Measurements from ENCODE around the gene TRIP4. TPM values are rescaled to one million over a fixed set of nuclear protein-coding genes. Genes with fewer than 3 reads are reported as not detected.

The TRIP4 gene
- total and polyA plus RNA-seq, 9 of the 15 experiments (the other 6 are each of a cell fraction or from before 2014, with no cell fraction given), result 7.6 to 23.3 (median 16.7) TPM

DNA sequence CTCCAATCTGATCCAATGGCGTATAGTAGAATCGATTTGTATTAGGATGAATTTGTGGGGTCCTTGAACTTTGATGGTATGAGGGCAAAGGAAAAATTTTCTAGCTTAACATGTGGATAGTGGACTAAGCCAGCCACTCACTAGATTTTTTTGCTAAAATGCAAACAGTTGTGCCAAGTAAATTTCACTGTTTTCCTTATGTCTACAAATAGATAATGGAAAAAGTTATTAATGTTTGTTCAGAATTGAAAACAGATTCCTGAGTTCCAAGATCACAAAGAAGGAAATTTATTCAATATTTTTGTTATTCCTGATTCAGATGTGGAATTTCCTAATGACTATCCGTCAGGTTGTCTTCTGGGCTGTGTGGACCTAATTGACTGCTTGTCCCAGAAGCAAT, 37.6 kb downstream of the TRIP4 start (continued):
- TF ChIP-seq, protein P1, sequence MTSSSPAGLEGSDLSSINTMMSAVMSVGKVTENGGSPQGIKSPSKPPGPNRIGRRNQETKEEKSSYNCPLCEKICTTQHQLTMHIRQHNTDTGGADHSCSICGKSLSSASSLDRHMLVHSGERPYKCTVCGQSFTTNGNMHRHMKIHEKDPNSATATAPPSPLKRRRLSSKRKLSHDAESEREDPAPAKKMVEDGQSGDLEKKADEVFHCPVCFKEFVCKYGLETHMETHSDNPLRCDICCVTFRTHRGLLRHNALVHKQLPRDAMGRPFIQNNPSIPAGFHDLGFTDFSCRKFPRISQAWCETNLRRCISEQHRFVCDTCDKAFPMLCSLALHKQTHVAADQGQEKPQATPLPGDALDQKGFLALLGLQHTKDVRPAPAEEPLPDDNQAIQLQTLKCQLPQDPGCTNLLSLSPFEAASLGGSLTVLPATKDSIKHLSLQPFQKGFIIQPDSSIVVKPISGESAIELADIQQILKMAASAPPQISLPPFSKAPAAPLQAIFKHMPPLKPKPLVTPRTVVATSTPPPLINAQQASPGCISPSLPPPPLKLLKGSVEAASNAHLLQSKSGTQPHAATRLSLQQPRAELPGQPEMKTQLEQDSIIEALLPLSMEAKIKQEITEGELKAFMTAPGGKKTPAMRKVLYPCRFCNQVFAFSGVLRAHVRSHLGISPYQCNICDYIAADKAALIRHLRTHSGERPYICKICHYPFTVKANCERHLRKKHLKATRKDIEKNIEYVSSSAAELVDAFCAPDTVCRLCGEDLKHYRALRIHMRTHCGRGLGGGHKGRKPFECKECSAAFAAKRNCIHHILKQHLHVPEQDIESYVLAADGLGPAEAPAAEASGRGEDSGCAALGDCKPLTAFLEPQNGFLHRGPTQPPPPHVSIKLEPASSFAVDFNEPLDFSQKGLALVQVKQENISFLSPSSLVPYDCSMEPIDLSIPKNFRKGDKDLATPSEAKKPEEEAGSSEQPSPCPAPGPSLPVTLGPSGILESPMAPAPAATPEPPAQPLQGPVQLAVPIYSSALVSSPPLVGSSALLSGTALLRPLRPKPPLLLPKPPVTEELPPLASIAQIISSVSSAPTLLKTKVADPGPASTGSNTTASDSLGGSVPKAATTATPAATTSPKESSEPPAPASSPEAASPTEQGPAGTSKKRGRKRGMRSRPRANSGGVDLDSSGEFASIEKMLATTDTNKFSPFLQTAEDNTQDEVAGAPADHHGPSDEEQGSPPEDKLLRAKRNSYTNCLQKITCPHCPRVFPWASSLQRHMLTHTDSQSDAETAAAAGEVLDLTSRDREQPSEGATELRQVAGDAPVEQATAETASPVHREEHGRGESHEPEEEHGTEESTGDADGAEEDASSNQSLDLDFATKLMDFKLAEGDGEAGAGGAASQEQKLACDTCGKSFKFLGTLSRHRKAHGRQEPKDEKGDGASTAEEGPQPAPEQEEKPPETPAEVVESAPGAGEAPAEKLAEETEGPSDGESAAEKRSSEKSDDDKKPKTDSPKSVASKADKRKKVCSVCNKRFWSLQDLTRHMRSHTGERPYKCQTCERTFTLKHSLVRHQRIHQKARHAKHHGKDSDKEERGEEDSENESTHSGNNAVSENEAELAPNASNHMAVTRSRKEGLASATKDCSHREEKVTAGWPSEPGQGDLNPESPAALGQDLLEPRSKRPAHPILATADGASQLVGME (CRISPR knock-in tag; IDR thresholded peaks at IDR 0.05), result no peak

DNA sequence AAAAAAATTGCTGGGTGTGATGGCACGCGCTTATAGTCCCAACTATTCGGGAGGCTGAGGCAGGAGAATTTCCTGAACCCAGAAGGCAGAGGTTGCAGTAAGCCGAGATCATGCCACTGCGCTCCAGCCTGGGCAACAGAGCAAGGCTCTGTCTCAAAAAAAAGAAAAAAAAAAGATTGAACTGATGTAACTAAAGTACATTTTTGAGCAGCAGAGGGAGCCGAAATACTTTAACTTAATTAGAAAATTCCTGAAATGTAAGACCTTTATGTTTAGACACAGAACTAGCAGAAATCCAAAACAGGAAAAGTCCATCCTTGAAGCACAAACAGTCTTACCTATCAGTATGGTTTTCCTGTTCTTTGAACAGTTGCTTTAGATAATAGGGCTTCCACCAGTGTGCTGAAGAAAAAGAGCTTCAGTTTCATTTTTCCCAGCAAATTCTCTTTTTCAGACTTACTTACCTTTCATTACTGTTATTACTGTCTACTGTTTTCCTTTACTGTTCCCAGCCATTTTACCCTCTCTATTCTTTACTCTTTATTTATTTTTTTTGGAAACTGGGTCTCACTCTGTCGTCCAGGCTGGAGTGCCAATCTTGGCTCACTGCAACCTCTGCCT, 39.3 kb downstream of the TRIP4 start:
- CTCF ChIA-PET (ENCODE audit: low intra/inter-chr PET ratio), result interaction anchor here (0.7 to 2.0 kb wide), 2 partner anchors 227 to 254 kb away, joined by 3 to 27 read pairs; no protein-coding TSS in a partner anchor
- 71% methylated on average over 6 of the region's 7 CpGs for WGBS (ENCODE audit: insufficient coverage, low coverage, missing lambda C conversion rate)
- Histone ChIP-seq H3K9me3 (replicated peaks; ENCODE audit: control insufficient read depth, insufficient read depth, low read depth, low read length) (no peaks in the 10 kb centered on the region), H3K4me1 (replicated peaks in 1 of 2; ENCODE audit: control insufficient read depth in 2 of 2, insufficient read depth in 2 of 2, low read length in 2 of 2) (peaks cover 3 to 19% of the 10 kb centered on the region in 2 experiments; a peak in 3 of 5 replicates), H3K9ac (ENCODE audit: insufficient read depth in 1 of 2, low read depth in 2 of 2, low read length in 2 of 2) (no peak overlapping the region), H3K4me3 (no peak overlapping the region), H3K9me1 (ENCODE audit: control insufficient read depth, insufficient read depth, low read length) (no peaks in the 10 kb centered on the region), H3K4me2 (ENCODE audit: insufficient read depth, low read length) (no peak overlapping the region), H3K27me3 (ENCODE audit: control insufficient read depth in 2 of 2, insufficient read depth in 2 of 2, low read length in 2 of 2) (no peaks in the 10 kb centered on the region), H3K27ac (ENCODE audit: extremely low read depth, low read depth, low read length) (no peak overlapping the region), H2AFZ (ENCODE audit: low read depth, low read length) (no peak overlapping the region), H3K36me3 (ENCODE audit: control insufficient read depth, insufficient read depth, low read length) (peaks cover 31% of the 10 kb centered on the region; the same call in 2 of the 3 replicates), H3K79me2 (ENCODE audit: control insufficient read depth, insufficient read depth, low read length) (no peaks in the 10 kb centered on the region), H4K20me1 (replicated peaks; ENCODE audit: control insufficient read depth, insufficient read depth, low read length) (no peaks in the 10 kb centered on the region)
- no peak for DNase-seq (ENCODE audit: extremely low read depth in 1 of 4, low spot score in 3 of 4)
- no TSS peak for BruUV-seq (replicated peaks)
- POLR2A ChIA-PET, result interaction anchor here (0.7 kb wide), 2 partner anchors 13 to 21 kb away, joined by 3 read pairs; no protein-coding TSS in a partner anchor
- intact Hi-C loops (cut with micrococcal nuclease), result loop anchor here (1.0 to 10.0 kb wide), 4 partner anchors 34 to 300 kb away; partner anchors contain the start of gene ZNF609
- in situ Hi-C loops (cut with MboI), result no loop called here
- FAIRE-seq, result peak; percentile 68
- peak; percentile 48; the same call in 2 of the 3 replicates for ATAC-seq
- TF ChIP-seq ZNF384 (IDR thresholded peaks at IDR 0.05; ENCODE audit: low read depth, low read length) (peak; percentile 65; the same call in 1 of the 2 replicates), RAD21 (CRISPR knock-in tag; conservative IDR thresholded peaks at IDR 0.05 in 1 of 2, IDR thresholded peaks at IDR 0.05 in 1 of 2) (peak; percentile 46 to 72)
- TF ChIP-seq, protein P2, sequence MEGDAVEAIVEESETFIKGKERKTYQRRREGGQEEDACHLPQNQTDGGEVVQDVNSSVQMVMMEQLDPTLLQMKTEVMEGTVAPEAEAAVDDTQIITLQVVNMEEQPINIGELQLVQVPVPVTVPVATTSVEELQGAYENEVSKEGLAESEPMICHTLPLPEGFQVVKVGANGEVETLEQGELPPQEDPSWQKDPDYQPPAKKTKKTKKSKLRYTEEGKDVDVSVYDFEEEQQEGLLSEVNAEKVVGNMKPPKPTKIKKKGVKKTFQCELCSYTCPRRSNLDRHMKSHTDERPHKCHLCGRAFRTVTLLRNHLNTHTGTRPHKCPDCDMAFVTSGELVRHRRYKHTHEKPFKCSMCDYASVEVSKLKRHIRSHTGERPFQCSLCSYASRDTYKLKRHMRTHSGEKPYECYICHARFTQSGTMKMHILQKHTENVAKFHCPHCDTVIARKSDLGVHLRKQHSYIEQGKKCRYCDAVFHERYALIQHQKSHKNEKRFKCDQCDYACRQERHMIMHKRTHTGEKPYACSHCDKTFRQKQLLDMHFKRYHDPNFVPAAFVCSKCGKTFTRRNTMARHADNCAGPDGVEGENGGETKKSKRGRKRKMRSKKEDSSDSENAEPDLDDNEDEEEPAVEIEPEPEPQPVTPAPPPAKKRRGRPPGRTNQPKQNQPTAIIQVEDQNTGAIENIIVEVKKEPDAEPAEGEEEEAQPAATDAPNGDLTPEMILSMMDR (IDR thresholded peaks at IDR 0.05 in 2 of 3, conservative IDR thresholded peaks at IDR 0.05 in 1 of 3; ENCODE audit: insufficient read depth in 2 of 3, low read depth in 1 of 3, low read length in 3 of 3), result peak; percentile 9 to 59 (median 16); a peak in 3 of 6 replicates

Measured in K562 (cell line).